Activated CD8-positive, alpha-beta T cell treated with anti-CD3 and anti-CD28 coated beads for 36 hours (primary cell): ENCODE data around the gene FAT2. TPM values are rescaled to one million over a fixed set of nuclear protein-coding genes. Genes with fewer than 3 reads are reported as not detected.

Experiments
- ATAC-seq: fragments of 200-7000 bp; cut with Tn5 transposase; one replicate; pipeline ENCODE4 v1.10.0; 2021; ENCODE audit warnings: mild to moderate bottlenecking, moderate library complexity
- CTCF ChIA-PET: fragments of 350-600 bp; sonication (Branson Sonifier 250); formaldehyde crosslinking; loops from one replicate; lab custom pipeline; 2021; ENCODE audit warnings: antibody characterized with exemption; lab: Charles Lee
- POLR2A ChIA-PET: fragments of 350-600 bp; sonication (Branson Sonifier 250); formaldehyde crosslinking; loops from one replicate; lab custom pipeline; 2021; ENCODE audit warnings: antibody characterized with exemption; lab: Charles Lee
- DNase-seq: peaks from one replicate; pipeline ENCODE4 v3.0.0-alpha.2; 2020
- H3K27ac Mint-ChIP-seq: one replicate; pipeline ENCODE4 v1.8.0; 2021; ENCODE audit warnings: mild to moderate bottlenecking, mixed read lengths
- H3K27me3 Mint-ChIP-seq: one replicate; pipeline ENCODE4 v1.8.0; 2021; ENCODE audit warnings: mixed read lengths
- H3K36me3 Mint-ChIP-seq: one replicate; pipeline ENCODE4 v1.8.0; 2021; ENCODE audit warnings: low read depth, mixed read lengths
- H3K4me1 Mint-ChIP-seq: one replicate; pipeline ENCODE4 v1.8.0; 2021; ENCODE audit warnings: low read depth, mixed read lengths
- H3K4me3 Mint-ChIP-seq: one replicate; pipeline ENCODE4 v1.8.0; 2021; ENCODE audit warnings: mild to moderate bottlenecking, moderate library complexity, mixed read lengths
- H3K9me3 Mint-ChIP-seq: one replicate; pipeline ENCODE4 v1.8.0; 2021; ENCODE audit warnings: mixed read lengths
- intact Hi-C: fragments of 100-400 bp; cut with micrococcal nuclease; formaldehyde crosslinking; loops from one replicate; pipeline ENCODE4 v1.10.0; 2022
- total RNA-seq, 2 experiments: library from RNA; stranded (reverse); gene quantifications; one replicate each; pipeline ENCODE4 v1.2.3, GENCODE V29; 2021
- TF ChIP-seq, protein P1 (sequence below): fragments of 200-600 bp; IDR thresholded peaks from one replicate; pipeline ENCODE4 v1.8.0; 2022; ENCODE audit warnings: antibody characterized with exemption, mild to moderate bottlenecking

FAT2 gene
- total RNA-seq, 2 experiments from 2014 or later: not detected

DNA sequence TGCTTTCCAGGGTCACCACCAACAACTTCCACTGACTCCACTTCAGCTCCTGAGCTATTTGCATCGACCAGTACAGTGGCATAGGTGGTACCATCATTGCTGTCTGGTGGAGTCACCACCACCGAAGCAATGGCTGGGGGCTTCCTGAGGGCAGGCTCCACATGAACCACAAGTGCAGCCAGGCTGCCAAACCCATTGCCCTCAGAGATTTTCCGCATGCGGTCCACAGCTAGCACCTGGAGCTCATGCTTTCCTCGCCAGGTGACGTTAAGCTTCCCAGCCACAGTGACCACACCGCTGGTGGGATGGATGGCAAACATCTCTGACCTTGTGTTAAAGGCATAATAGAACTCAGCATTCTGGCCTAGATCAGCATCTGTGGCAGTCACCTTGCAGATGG lies 23.1 kb downstream of the FAT2 start:
- CTCF ChIA-PET: interaction anchor here (1.5 kb wide), 1 partner anchor 9 kb away, joined by 3 read pairs; no protein-coding TSS in a partner anchor
- intact Hi-C loops: no loop called here

GRCh38 chr5:151565971-151566370 lies 25.2 kb downstream of the FAT2 start:
- intact Hi-C loops: no loop called here
- TF ChIP-seq, protein P1, sequence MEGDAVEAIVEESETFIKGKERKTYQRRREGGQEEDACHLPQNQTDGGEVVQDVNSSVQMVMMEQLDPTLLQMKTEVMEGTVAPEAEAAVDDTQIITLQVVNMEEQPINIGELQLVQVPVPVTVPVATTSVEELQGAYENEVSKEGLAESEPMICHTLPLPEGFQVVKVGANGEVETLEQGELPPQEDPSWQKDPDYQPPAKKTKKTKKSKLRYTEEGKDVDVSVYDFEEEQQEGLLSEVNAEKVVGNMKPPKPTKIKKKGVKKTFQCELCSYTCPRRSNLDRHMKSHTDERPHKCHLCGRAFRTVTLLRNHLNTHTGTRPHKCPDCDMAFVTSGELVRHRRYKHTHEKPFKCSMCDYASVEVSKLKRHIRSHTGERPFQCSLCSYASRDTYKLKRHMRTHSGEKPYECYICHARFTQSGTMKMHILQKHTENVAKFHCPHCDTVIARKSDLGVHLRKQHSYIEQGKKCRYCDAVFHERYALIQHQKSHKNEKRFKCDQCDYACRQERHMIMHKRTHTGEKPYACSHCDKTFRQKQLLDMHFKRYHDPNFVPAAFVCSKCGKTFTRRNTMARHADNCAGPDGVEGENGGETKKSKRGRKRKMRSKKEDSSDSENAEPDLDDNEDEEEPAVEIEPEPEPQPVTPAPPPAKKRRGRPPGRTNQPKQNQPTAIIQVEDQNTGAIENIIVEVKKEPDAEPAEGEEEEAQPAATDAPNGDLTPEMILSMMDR: no peak

More for the DNA sequence above, 23.1 kb downstream of the FAT2 start:
- no peak overlapping the region for H3K4me3 Mint-ChIP-seq
- TF ChIP-seq, protein P1: no peak
- no peaks in the 10 kb centered on the region for H3K36me3 Mint-ChIP-seq
- POLR2A ChIA-PET: interaction anchor here (0.5 kb wide), 1 partner anchor 167 kb away, joined by 3 read pairs; no protein-coding TSS in a partner anchor
- peaks cover 7% of the 10 kb centered on the region for H3K4me1 Mint-ChIP-seq
- ATAC-seq (no peak), DNase-seq (no peak)
- no peaks in the 10 kb centered on the region for H3K9me3 Mint-ChIP-seq
- no peak overlapping the region for H3K27ac Mint-ChIP-seq
- H3K27me3 Mint-ChIP-seq: no peaks in the 10 kb centered on the region

DNA sequence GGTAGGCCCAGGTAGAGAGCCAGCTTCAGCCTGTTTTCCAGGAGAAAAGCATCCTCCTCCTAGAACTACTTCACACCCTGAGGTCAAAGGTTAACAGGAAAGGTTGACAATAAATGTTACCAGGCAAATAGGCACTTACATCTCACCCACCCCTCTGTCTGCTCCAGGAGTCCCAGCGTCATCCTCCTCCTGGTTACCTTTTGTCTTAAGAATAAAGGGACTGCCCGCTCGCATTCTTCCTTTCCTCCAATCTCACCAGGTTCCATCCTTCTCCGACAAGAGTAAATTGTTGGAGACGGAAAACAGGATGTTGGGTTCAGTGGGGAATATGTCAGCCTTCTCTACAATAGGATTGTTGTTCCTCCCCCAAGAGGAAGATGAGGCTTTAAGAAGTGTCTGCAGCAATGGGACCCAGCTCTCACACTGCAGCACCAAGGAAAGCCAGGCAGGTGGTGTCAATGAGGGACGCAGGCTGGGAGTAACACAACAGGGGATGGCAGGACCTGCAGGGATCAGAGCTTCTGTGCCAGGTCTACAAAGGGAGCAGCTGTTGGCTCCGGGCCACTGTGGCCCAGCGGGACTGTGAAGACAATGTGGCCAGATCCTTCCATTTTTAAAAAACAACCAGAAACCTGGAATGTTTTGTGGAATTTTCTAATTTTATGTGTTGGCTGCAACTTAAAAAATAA lies 29.0 kb downstream of the FAT2 start:
- TF ChIP-seq, protein P1: no peak

More at GRCh38 chr5:151565971-151566370, 25.2 kb downstream of the FAT2 start:
- no peaks in the 10 kb centered on the region for H3K27me3 Mint-ChIP-seq
- no peaks in the 10 kb centered on the region for H3K36me3 Mint-ChIP-seq
- no peak overlapping the region for H3K27ac Mint-ChIP-seq
- DNase-seq: no peak
- no peak overlapping the region for H3K4me3 Mint-ChIP-seq
- CTCF ChIA-PET: no interaction called here
- POLR2A ChIA-PET: no interaction called here
- ATAC-seq: no peak
- H3K9me3 Mint-ChIP-seq: no peaks in the 10 kb centered on the region
- H3K4me1 Mint-ChIP-seq: peaks cover 7% of the 10 kb centered on the region

GRCh38 chr5:151557951-151558350 lies 33.2 kb downstream of the FAT2 start:
- intact Hi-C loops: no loop called here
- no peaks in the 10 kb centered on the region for H3K36me3 Mint-ChIP-seq
- no peak overlapping the region for H3K27ac Mint-ChIP-seq
- CTCF ChIA-PET: interaction anchor here (1.2 kb wide), 2 partner anchors 10 to 94 kb away, joined by 3 to 4 read pairs; no protein-coding TSS in a partner anchor
- TF ChIP-seq, protein P1: no peak
- POLR2A ChIA-PET: no interaction called here
- H3K9me3 Mint-ChIP-seq: no peaks in the 10 kb centered on the region
- no peaks in the 10 kb centered on the region for H3K27me3 Mint-ChIP-seq
- DNase-seq (no peak), ATAC-seq (no peak)
- H3K4me1 Mint-ChIP-seq: no peaks in the 10 kb centered on the region
- no peak overlapping the region for H3K4me3 Mint-ChIP-seq

More for the DNA sequence above, 29.0 kb downstream of the FAT2 start:
- Mint-ChIP-seq H3K4me3 (no peak overlapping the region), H3K9me3 (no peaks in the 10 kb centered on the region), H3K27me3 (no peaks in the 10 kb centered on the region), H3K27ac (no peak overlapping the region), H3K4me1 (no peaks in the 10 kb centered on the region), H3K36me3 (no peaks in the 10 kb centered on the region)
- intact Hi-C loops: no loop called here
- POLR2A ChIA-PET: no interaction called here
- no peak for ATAC-seq
- no peak for DNase-seq
- CTCF ChIA-PET: interaction anchor here (1.4 kb wide), 1 partner anchor 90 kb away, joined by 3 read pairs; no protein-coding TSS in a partner anchor

- intact Hi-C loops: no loop called here
- H3K36me3 Mint-ChIP-seq: no peaks in the 10 kb centered on the region
- ATAC-seq: no peak
- no peak overlapping the region for H3K4me3 Mint-ChIP-seq
- no peaks in the 10 kb centered on the region for H3K27me3 Mint-ChIP-seq
- H3K9me3 Mint-ChIP-seq: no peaks in the 10 kb centered on the region
- TF ChIP-seq, protein P1: no peak
- no peak overlapping the region for H3K27ac Mint-ChIP-seq
- H3K4me1 Mint-ChIP-seq: no peaks in the 10 kb centered on the region
- ChIA-PET CTCF (interaction anchor here (1.2 kb wide), 2 partner anchors 9 to 95 kb away, joined by 3 to 4 read pairs; no protein-coding TSS in a partner anchor), POLR2A (no interaction called here)
- no peak for DNase-seq
Measured at GRCh38 chr5:151557466-151557865, 33.7 kb downstream of the FAT2 start.
